Heart right ventricle (tissue), 16 donors: Measurements from ENCODE around the gene SCP2. TPM values are rescaled to one million over a fixed set of nuclear protein-coding genes. Genes with fewer than 3 reads are reported as not detected.

ENCODE experiments used
- ATAC-seq, 8 donors: fragments of 200-7000 bp; cut with Tn5 transposase; one replicate each; pipeline ENCODE4 v1.9.1; 2020; ENCODE audit warnings: mild to moderate bottlenecking in 8 of 8, moderate library complexity in 8 of 8, moderate number of reproducible peaks in 1 of 8
- DNase-seq, 2 donors: peaks; one replicate each; pipeline ENCODE4 v3.0.0-alpha.2; 2020
- H3K27ac ChIP-seq, 10 donors: fragments of 200-600 bp; sonication (generic) in 2 of 10; one replicate each; pipeline versions ENCODE4 v1.5.0 to v1.8.0; 2020 to 2022; ENCODE audit warnings: mild to moderate bottlenecking in 3 of 10
- H3K27me3 ChIP-seq, 7 donors: fragments of 200-600 bp; one replicate each; pipeline ENCODE4 v1.8.0; 2021 to 2022; ENCODE audit warnings: mild to moderate bottlenecking in 2 of 7
- H3K36me3 ChIP-seq, 9 donors: fragments of 200-600 bp; sonication (generic) in 1 of 9; one replicate each; pipeline versions ENCODE4 v1.5.0 to v1.8.0; 2020 to 2022; ENCODE audit warnings: mild to moderate bottlenecking in 2 of 9
- H3K4me1 ChIP-seq, 9 donors: fragments of 200-600 bp; sonication (generic) in 1 of 9; one replicate each; pipeline versions ENCODE4 v1.5.0 to v1.8.0; 2020 to 2022; ENCODE audit warnings: mild to moderate bottlenecking in 4 of 9
- H3K4me3 ChIP-seq, 10 donors: fragments of 200-600 bp; sonication (generic) in 2 of 10; one replicate each; pipeline versions ENCODE4 v1.5.0 to v1.8.0; 2020 to 2022; ENCODE audit warnings: mild to moderate bottlenecking in 7 of 10, moderate library complexity in 2 of 10
- H3K9me3 ChIP-seq, 11 donors: fragments of 200-600 bp in 10 of 11; sonication (generic) in 2 of 11; one replicate each; pipeline versions ENCODE4 v1.5.0 to v1.8.0; 2013 to 2022; ENCODE audit warnings: mild to moderate bottlenecking in 2 of 11, control low read depth in 1 of 11, moderate library complexity in 1 of 11
- WGBS, 2 donors: extraction: QIAGEN DNeasy Blood & Tissue Kit; methylation state at CpG; one replicate each; pipeline ENCODE4 v1.1.7; 2013; ENCODE audit warnings: inconsistent platforms in 1 of 2; 5-methylcytosine and 5-hydroxymethylcytosine counted together
- intact Hi-C, 10 donors: fragments of 100-400 bp; cut with DNase I; formaldehyde crosslinking; loops; one replicate each; pipeline versions ENCODE4 v1.11.1 to v1.14.2; 2022
- polyA plus RNA-seq, 2 donors: library from polyadenylated mRNA; stranded (reverse); fragments of 200-250 nt; gene quantifications; one replicate each; pipeline ENCODE4 v1.2.3, GENCODE V29; 2013
- total RNA-seq, 10 donors: library from RNA; stranded (reverse); fragmentation: NEBNext Ultra II Directional in 3 of 10; extraction: Animal tissue kit (Norgen Biotek cat#: 25700) in 3 of 10; gene quantifications; one replicate each; pipeline versions ENCODE4 v1.2.1 to v1.2.4, GENCODE V29; 2021 to 2023
- TF ChIP-seq, protein P1 (sequence below), 9 donors: fragments of 200-600 bp; sonication (generic) in 2 of 9; IDR thresholded peaks; one replicate each; pipeline versions ENCODE4 v1.5.0 to v1.8.0; 2021 to 2022; ENCODE audit warnings: antibody characterized with exemption in 9 of 9, mild to moderate bottlenecking in 5 of 9, moderate library complexity in 1 of 9
- donor health status: Arrhythmogenic right ventricular cardiomyopathy.
- donor health status: ischemic (EF 13 %, LVEDD 7.1; RV severe dilation, severe dysfunction).
- donor health status: healthy with polysubstance abuse.
- donor health status: DM: no; HTN: yes; CAD: no.
- donor health status: DM: no; HTN: no; CAD: no.
- donor health status: ischemic (EF 25% LVEDD 6.9; RV normal size, moderate dysfunction).
- donor health status: ischemic (EF 25% LVEDD 5.7; RV mildly dilated, moderate dysfunction).
- donor health status: healthy.
- donor health status: DM: yes; HTN: yes; CAD: no.
- donor health status: Ischemic cardiomyopathy.
- donor health status: ischemic (EF 35%, LVEDD 5.7; RV mildly dilated, moderate dysfunction).
- donor health status: nonischemic (EF 11% LVEDD 7.7; RV severe dilation, severe dysfunction).
- donor health status: DM: yes; HTN: yes; CAD: no.
- donor health status: PGD.
- donor health status: ischemic (EF 29% LVEDD 5.4; RV normal size, mild dysfunction).
- donor health status: nonischemic (EF 23%, LVEDD 6.1; RV moderate dilation, normal function).

SCP2 gene
- total and polyA plus RNA-seq, 12 donors = 82.3 to 149 (median 126) TPM

DNA sequence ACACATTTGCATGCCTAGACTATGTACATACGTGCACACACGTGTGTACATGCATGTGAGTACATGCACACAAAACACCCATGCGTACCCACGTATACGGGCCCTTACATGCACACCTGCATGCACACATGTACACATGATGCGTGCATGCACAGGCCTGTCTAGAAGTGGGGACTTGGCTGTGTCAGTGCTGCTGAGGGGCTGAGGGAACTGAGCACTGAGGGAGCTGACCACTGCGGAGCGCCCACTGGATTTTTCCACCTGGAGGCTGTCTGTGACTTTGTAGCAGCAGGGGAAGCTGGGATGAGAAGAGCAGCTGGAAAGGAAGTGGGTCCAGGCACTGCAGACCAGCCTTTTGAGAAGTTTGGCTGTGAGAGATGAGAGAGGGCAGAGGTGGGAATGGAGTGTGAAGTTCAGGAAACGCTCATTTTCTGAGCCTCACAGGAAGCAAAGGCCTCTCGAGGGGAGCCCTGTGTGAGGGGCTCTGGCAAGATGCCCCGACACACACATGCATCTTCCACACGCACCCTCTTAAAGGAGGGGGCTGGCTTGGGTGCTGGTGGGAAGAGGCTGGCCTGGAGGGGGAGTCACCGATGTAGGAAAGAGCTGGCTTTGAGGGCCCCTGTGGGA, 155.9 kb downstream of the SCP2 start:
- Histone ChIP-seq H3K27me3 (no peaks in the 10 kb centered on the region), H3K9me3 (no peaks in the 10 kb centered on the region), H3K27ac (no peak overlapping the region), H3K36me3 (peaks cover 0 to 58% (median 0%) of the 10 kb centered on the region in 9 donors), H3K4me1 (peaks cover 0 to 26% (median 4%) of the 10 kb centered on the region in 9 donors), H3K4me3 (no peak overlapping the region)
- intact Hi-C loops = no loop called here
- 73 to 82% methylated on average over 13 of the region's 13 CpGs for WGBS, 2 donors
- no peak for DNase-seq
- TF ChIP-seq, protein P1, sequence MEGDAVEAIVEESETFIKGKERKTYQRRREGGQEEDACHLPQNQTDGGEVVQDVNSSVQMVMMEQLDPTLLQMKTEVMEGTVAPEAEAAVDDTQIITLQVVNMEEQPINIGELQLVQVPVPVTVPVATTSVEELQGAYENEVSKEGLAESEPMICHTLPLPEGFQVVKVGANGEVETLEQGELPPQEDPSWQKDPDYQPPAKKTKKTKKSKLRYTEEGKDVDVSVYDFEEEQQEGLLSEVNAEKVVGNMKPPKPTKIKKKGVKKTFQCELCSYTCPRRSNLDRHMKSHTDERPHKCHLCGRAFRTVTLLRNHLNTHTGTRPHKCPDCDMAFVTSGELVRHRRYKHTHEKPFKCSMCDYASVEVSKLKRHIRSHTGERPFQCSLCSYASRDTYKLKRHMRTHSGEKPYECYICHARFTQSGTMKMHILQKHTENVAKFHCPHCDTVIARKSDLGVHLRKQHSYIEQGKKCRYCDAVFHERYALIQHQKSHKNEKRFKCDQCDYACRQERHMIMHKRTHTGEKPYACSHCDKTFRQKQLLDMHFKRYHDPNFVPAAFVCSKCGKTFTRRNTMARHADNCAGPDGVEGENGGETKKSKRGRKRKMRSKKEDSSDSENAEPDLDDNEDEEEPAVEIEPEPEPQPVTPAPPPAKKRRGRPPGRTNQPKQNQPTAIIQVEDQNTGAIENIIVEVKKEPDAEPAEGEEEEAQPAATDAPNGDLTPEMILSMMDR (IDR thresholded peaks at IDR 0.05) = no peak
- ATAC-seq = no peak

DNA sequence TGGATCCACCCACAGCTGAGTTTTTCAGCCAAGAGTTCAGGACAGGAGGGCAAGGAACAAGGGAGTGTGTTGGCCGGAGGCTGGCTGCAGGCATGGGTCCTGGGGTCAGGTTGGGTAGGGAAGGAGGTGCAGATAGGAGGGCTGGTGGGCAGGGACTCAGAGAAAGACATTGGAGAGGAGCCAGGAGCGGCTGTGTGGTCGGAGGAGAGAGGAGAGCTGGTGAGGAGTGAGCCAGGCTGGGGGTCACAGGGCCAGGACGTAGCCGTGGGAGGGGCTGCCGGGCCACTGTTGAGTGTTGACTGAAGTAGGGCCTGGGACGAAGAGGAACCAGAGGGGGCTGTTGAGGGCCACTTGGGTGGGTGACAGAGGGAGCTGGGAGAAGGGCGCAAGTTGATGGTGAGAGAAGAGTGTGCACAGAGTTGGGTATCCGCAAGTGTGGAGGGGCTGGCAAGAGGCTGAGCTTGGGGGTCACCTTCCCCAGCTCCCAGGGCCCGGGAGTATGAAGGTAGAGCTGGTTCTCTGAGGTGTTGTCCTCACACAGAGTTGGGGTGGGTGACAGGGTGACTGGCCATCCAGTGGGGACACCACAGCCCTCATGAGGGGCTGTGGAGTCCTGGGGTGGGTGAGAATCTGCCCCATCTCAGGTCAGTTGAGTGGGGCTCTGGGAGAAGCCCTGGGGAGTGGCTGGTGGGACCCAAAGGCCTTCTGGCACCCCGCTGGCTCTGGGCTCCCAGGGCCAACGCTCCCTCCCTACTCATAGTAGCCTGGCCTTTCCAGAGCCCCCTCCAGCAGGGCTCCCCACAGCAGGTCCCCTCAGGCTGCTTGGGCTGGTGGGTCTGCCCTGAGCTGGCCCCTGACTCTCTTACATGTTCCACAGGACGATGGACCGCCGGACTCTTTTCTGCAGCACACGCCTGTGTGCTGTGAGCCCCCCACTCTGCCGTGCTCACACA, 156.8 kb downstream of the SCP2 start:
- DNase-seq (no peak), ATAC-seq (no peak)
- Histone ChIP-seq H3K4me1 (peaks cover 0 to 26% (median 4%) of the 10 kb centered on the region in 9 donors), H3K9me3 (no peaks in the 10 kb centered on the region), H3K36me3 (peaks cover 0 to 48% (median 0%) of the 10 kb centered on the region in 9 donors), H3K4me3 (no peak overlapping the region), H3K27ac (peak overlapping the region in 1 of 10 donors; percentile 21), H3K27me3 (no peaks in the 10 kb centered on the region)
- TF ChIP-seq, protein P1 (IDR thresholded peaks at IDR 0.05) = no peak
- 81 to 82% methylated on average over 17 of the region's 17 CpGs for WGBS, 2 donors
- intact Hi-C loops = no loop called here

DNA sequence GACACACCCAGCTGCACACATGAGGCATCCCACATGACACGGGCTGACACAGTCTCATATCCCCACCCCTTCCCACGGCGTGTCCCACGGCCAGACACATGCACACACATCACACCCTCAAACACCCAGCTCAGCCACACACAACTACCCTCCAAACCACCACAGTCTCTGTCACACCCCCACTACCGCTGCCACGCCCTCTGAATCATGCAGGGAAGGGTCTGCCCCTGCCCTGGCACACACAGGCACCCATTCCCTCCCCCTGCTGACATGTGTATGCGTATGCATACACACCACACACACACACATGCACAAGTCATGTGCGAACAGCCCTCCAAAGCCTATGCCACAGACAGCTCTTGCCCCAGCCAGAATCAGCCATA, 157.5 kb downstream of the SCP2 start:
- Histone ChIP-seq H3K27ac (peak overlapping the region in 1 of 10 donors; percentile 21), H3K27me3 (no peaks in the 10 kb centered on the region), H3K9me3 (no peaks in the 10 kb centered on the region), H3K36me3 (peaks cover 0 to 42% (median 0%) of the 10 kb centered on the region in 9 donors), H3K4me3 (no peak overlapping the region), H3K4me1 (peaks cover 0 to 26% (median 4%) of the 10 kb centered on the region in 9 donors)
- TF ChIP-seq, protein P1 (IDR thresholded peaks at IDR 0.05) = no peak
- intact Hi-C loops = no loop called here
- WGBS, 2 donors = 94 to 96% methylated on average over 8 of the region's 8 CpGs
- ATAC-seq (no peak), DNase-seq (no peak)

DNA sequence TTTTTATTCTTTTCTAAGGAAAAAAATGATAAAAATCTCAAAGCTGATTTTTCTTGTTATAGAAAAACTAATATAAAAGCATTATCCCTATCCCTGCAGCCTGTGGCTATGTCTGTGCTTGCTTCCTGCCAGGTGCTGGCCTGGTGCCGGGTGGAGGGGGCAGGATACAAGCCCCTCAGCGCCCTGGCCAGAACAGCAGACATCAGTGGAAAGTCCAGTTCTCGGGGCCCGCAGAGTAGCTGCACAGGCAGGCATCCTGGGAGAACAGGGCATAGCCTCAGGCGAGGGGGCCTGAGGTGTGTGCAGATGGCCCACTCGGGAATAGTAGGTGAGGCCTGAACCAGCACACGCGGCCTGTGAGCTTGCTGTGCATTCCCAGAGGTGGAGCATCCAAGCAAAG, 158.3 kb downstream of the SCP2 start:
- ATAC-seq (no peak), DNase-seq (no peak)
- intact Hi-C loops = no loop called here
- TF ChIP-seq, protein P1 (IDR thresholded peaks at IDR 0.05) = no peak
- Histone ChIP-seq H3K27ac (peak overlapping the region in 1 of 10 donors; percentile 62), H3K27me3 (no peaks in the 10 kb centered on the region), H3K4me1 (peaks cover 0 to 30% (median 6%) of the 10 kb centered on the region in 9 donors), H3K36me3 (peaks cover 0 to 42% (median 0%) of the 10 kb centered on the region in 9 donors), H3K4me3 (no peak overlapping the region), H3K9me3 (no peaks in the 10 kb centered on the region)
- 90% methylated on average over 8 of the region's 8 CpGs for WGBS, 2 donors
